ENCODE results near the gene TMEM253.

DNA sequence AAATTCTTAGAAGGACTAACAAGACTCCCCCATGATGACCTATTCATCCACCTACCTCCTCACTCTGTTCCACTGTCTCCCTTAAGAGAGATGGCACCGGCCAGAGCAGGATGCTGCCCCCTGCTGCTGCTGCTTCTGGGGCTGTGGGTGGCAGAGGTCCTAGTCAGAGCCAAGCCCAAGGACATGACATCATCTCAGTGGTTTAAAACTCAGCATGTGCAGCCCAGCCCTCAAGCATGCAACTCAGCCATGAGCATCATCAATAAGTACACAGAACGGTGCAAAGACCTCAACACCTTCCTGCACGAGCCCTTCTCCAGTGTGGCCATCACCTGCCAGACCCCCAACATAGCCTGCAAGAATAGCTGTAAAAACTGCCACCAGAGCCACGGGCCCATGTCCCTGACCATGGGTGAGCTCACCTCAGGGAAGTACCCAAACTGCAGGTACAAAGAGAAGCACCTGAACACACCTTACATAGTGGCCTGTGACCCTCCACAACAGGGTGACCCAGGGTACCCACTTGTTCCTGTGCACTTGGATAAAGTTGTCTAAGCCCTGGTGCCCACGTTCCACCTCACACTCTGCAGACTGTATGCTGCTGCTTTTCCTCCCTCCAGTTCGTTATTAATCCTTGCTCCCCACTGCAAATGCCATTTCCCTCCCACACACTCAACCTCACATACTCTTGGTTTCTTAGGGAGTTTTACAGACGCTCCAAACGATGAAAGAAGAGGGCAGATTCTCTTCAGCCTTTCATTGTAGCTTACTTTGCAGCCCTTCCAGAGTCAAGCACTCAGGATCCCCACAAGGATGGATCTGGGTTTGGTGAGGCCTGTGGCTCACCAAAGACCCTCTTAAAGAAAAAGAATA is 42.8 kb upstream of the TMEM253 start, which contains the start of gene RNASE8:
- TF ChIP-seq MEF2A (IDR thresholded peaks at IDR 0.05; ENCODE audit: borderline replicate concordance, low read depth) (no peak), GABPA (IDR thresholded peaks at IDR 0.05; ENCODE audit: low read depth) (no peak), ELF1 (IDR thresholded peaks at IDR 0.05) (no peak), CHD2 (IDR thresholded peaks at IDR 0.05; ENCODE audit: low read length, partially characterized antibody) (no peak)
- TF ChIP-seq, protein P1, sequence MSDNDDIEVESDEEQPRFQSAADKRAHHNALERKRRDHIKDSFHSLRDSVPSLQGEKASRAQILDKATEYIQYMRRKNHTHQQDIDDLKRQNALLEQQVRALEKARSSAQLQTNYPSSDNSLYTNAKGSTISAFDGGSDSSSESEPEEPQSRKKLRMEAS (IDR thresholded peaks at IDR 0.05; ENCODE audit: low read depth): no peak
- TF ChIP-seq, protein P2, sequence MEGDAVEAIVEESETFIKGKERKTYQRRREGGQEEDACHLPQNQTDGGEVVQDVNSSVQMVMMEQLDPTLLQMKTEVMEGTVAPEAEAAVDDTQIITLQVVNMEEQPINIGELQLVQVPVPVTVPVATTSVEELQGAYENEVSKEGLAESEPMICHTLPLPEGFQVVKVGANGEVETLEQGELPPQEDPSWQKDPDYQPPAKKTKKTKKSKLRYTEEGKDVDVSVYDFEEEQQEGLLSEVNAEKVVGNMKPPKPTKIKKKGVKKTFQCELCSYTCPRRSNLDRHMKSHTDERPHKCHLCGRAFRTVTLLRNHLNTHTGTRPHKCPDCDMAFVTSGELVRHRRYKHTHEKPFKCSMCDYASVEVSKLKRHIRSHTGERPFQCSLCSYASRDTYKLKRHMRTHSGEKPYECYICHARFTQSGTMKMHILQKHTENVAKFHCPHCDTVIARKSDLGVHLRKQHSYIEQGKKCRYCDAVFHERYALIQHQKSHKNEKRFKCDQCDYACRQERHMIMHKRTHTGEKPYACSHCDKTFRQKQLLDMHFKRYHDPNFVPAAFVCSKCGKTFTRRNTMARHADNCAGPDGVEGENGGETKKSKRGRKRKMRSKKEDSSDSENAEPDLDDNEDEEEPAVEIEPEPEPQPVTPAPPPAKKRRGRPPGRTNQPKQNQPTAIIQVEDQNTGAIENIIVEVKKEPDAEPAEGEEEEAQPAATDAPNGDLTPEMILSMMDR (IDR thresholded peaks at IDR 0.05): no peak
- TF ChIP-seq, protein P3, sequence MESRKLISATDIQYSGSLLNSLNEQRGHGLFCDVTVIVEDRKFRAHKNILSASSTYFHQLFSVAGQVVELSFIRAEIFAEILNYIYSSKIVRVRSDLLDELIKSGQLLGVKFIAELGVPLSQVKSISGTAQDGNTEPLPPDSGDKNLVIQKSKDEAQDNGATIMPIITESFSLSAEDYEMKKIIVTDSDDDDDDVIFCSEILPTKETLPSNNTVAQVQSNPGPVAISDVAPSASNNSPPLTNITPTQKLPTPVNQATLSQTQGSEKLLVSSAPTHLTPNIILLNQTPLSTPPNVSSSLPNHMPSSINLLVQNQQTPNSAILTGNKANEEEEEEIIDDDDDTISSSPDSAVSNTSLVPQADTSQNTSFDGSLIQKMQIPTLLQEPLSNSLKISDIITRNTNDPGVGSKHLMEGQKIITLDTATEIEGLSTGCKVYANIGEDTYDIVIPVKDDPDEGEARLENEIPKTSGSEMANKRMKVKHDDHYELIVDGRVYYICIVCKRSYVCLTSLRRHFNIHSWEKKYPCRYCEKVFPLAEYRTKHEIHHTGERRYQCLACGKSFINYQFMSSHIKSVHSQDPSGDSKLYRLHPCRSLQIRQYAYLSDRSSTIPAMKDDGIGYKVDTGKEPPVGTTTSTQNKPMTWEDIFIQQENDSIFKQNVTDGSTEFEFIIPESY (IDR thresholded peaks at IDR 0.05; ENCODE audit: borderline replicate concordance, low read depth): no peak
